AG04450 (cell line): Measurements from ENCODE around the gene MPP3. TPM values are rescaled to one million over a fixed set of nuclear protein-coding genes. Genes with fewer than 3 reads are reported as not detected.
A peak's percentile ranks its signal among the peaks of the same experiment; 100 is the strongest.
"Not testable (repeated sequence)": the region's sequence is repeated elsewhere in the genome, so short reads cannot be mapped to it uniquely, and the experiment has no call there.

ENCODE experiments used
- CTCF ChIA-PET: fragments of 300-600, 350-600 bp; formaldehyde crosslinking; extraction: SDS; loops from one replicate; lab custom pipeline; 2022; ENCODE audit warnings: antibody characterized with exemption, inconsistent platforms; lab: Charles Lee
- POLR2A ChIA-PET: fragments of 350-600 bp; formaldehyde crosslinking; extraction: SDS; loops from one replicate; lab custom pipeline; 2021; ENCODE audit warnings: antibody characterized with exemption, inconsistent platforms; lab: Yijun Ruan, JAX
- DNase-seq: peaks from one replicate; pipeline ENCODE4 v3.0.0-alpha.2; 2011; ENCODE audit warnings: low read depth, low spot score
- H3K27ac ChIP-seq: one replicate; pipeline ENCODE4 v1.5.1; 2012; ENCODE audit warnings: low read depth, low read length, control low read depth
- H3K27me3 ChIP-seq: one replicate; pipeline ENCODE4 v1.6.0; 2012; ENCODE audit warnings: low read length; ENCODE audit not compliant: control insufficient read depth, insufficient read depth
- H3K4me3 ChIP-seq: 2 replicates; pipeline ENCODE4 v1.5.1; 2011; ENCODE audit warnings: mild to moderate bottlenecking, low read depth, low read length, control low read depth
- H3K9me3 ChIP-seq: 2 replicates; pipeline ENCODE4 v1.5.1; 2012; ENCODE audit warnings: low read length; ENCODE audit not compliant: control insufficient read depth, insufficient read depth
- CTCF ChIP-seq: IDR thresholded peaks from 2 replicates; pipeline ENCODE4 v1.5.1; 2011; ENCODE audit warnings: low read depth, low read length, control low read depth, inconsistent platforms
- polyA plus RNA-seq: library from polyadenylated mRNA; depleted of rRNA; stranded (reverse); fragments of >200 nt; gene quantifications from 2 replicates; pipeline ENCODE4 v1.2.3, GENCODE V29; 2011

MPP3 gene
- polyA plus RNA-seq, 1 experiment, result 4.5 TPM

- no peaks in the 10 kb centered on the region for H3K27me3 ChIP-seq
- H3K27ac ChIP-seq, result no peak overlapping the region
- no peak overlapping the region for H3K4me3 ChIP-seq
- ChIA-PET CTCF (no interaction called here), POLR2A (no interaction called here)
- peaks cover 5% of the 10 kb centered on the region for H3K9me3 ChIP-seq
- TF ChIP-seq CTCF, result no peak
- DNase-seq, result no peak
Measured at GRCh38 chr17:43799047-43799446, 33.9 kb downstream of the MPP3 start.

DNA sequence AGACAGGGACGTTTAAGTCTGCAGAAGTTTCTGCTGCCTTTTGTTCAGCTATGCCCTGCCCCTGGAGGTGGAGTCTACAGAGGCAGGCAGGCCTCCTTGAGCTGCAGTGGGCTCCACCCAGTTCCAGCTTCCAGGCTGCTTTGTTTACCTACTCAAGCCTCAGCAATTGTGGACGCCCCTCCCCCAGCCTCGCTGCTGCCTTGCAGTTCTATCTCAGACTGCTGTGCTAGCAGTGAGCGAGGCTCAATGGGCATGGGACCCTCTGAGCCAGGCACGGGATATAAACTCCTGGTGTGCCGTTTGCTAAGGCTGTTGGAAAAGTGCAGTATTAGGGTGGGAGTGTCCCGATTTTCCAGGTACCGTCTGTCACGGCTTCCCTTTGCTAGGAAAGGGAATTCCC, 34.9 kb downstream of the MPP3 start:
- H3K4me3 ChIP-seq, H3K9me3 ChIP-seq, CTCF ChIA-PET, DNase-seq, H3K27ac ChIP-seq, H3K27me3 ChIP-seq, POLR2A ChIA-PET: not testable (repeated sequence)

GRCh38 chr17:43792668-43793067, 40.3 kb downstream of the MPP3 start:
- H3K27ac ChIP-seq, POLR2A ChIA-PET, H3K4me3 ChIP-seq, DNase-seq, H3K9me3 ChIP-seq, H3K27me3 ChIP-seq: not testable (repeated sequence)
- CTCF ChIA-PET, result interaction anchor here (0.5 to 0.6 kb wide), 2 partner anchors 13 to 27 kb away, joined by 4 to 6 read pairs; partner anchors contain the start of gene CFAP97D1

DNA sequence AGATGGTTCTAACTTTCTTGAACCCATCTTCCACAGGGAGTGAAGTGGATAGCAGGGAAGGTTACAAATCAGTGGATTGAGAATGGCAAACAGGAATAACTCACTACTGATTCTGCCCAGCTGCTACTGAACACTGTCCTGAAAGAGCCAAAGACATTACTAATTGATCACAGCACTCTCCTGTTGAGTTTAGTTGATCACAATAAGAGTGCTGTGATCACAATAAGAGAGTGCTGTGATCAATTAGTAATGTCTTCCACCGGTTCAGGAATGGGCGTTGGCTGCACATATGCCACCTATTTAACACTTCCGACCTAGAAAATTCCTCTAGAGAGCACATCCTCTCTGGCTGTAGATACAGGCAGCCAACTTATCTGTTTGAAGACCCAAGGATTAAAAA, 41.4 kb downstream of the MPP3 start:
- H3K27ac ChIP-seq, result no peak overlapping the region
- DNase-seq, result no peak
- H3K4me3 ChIP-seq, result no peak overlapping the region
- ChIA-PET CTCF (no interaction called here), POLR2A (no interaction called here)
- no peaks in the 10 kb centered on the region for H3K27me3 ChIP-seq
- H3K9me3 ChIP-seq, result no peaks in the 10 kb centered on the region
- TF ChIP-seq CTCF, result no peak

DNA sequence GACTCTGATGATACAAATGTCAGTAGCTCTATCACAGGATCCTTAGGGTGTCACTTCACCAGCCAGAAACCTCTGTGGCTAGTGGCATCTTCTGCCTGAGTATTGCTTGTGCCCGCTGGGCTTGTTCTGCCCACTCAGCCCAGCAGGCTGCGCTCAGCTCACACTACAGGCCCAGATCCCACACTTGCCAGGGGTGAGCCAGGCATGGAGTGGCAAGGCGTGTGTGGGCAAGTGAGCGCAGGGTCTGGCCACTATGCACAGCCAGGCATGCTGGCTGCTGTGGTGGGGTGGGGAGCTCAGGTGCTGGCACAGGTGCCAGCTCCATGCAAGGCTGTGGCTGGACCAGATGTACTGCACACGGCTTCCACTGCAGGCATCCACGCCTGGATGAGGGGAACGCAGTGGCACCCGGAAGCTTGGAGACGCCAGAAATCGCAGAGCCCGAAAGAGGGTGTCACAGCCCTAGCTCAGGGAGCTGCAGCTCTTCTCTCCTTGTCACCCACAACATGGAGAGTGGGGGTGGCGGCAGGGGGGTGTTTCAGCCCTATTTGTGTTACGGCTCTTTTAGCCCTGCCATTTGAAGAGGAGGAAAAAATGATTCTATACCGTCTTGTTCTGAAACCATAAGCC, 42.5 kb downstream of the MPP3 start:
- Histone ChIP-seq H3K4me3 (no peak overlapping the region), H3K27me3 (no peaks in the 10 kb centered on the region), H3K9me3 (no peaks in the 10 kb centered on the region), H3K27ac (no peak overlapping the region)
- TF ChIP-seq CTCF, result peak; percentile 27
- CTCF ChIA-PET, result interaction anchor here (0.9 to 1.6 kb wide), 2 partner anchors 56 to 58 kb away, joined by 3 to 12 read pairs; partner anchors contain the start of gene CD300LG
- POLR2A ChIA-PET, result no interaction called here
- no peak for DNase-seq

- CTCF ChIA-PET, result interaction anchor here (0.5 to 1.8 kb wide), 4 partner anchors 23 to 59 kb away, joined by 3 to 12 read pairs (median 4); partner anchors contain the start of gene CD300LG
- Histone ChIP-seq H3K9me3 (no peaks in the 10 kb centered on the region), H3K4me3 (no peak overlapping the region), H3K27ac (no peak overlapping the region), H3K27me3 (no peaks in the 10 kb centered on the region)
- DNase-seq, result no peak
- POLR2A ChIA-PET, result no interaction called here
- TF ChIP-seq CTCF, result no peak
Measured at GRCh38 chr17:43789482-43789881, 43.5 kb downstream of the MPP3 start.
